ENCODE measurements around the gene PIK3CG.

PIK3CG gene

GRCh38 chr7:106853250-106853908 is 11.7 kb upstream of the PIK3CG start (continued):
- TF ChIP-seq ZNF266 (tag by site-specific recombination; IDR thresholded peaks at IDR 0.05; ENCODE audit: low read depth) (no peak), PRDM6 (tag by site-specific recombination; IDR thresholded peaks at IDR 0.05) (no peak), ZBTB6 (tag by site-specific recombination; IDR thresholded peaks at IDR 0.05) (no peak), PBX3 (CRISPR knock-in tag; IDR thresholded peaks at IDR 0.05) (no peak), ZFP3 (tag by site-specific recombination; IDR thresholded peaks at IDR 0.05; ENCODE audit: low read depth) (no peak), BCL11B (tag by site-specific recombination; IDR thresholded peaks at IDR 0.05; ENCODE audit: low read depth) (no peak), ZNF223 (tag by site-specific recombination; IDR thresholded peaks at IDR 0.05) (no peak)

- ChIA-PET CTCF (no interaction called here), POLR2A (no interaction called here)
- no peak overlapping the region for H3K27ac ChIP-seq (ENCODE audit: extremely low read depth, low read depth, low read length)
- no peaks in the 10 kb centered on the region for H3K36me3 ChIP-seq (ENCODE audit: control insufficient read depth in 2 of 2, insufficient read depth in 1 of 2, low read length in 2 of 2)
- no peaks in the 10 kb centered on the region for H3K4me1 ChIP-seq (ENCODE audit: control insufficient read depth, insufficient read depth, low read length)
- TF ChIP-seq SALL2 (tag by site-specific recombination; IDR thresholded peaks at IDR 0.05; ENCODE audit: borderline replicate concordance) (no peak), ZNF610 (tag by site-specific recombination; IDR thresholded peaks at IDR 0.05; ENCODE audit: borderline replicate concordance) (no peak), ZNF701 (tag by site-specific recombination; IDR thresholded peaks at IDR 0.05) (no peak), ZFHX2 (tag by site-specific recombination; conservative IDR thresholded peaks at IDR 0.05) (no peak), ZBTB17 (tag by site-specific recombination; IDR thresholded peaks at IDR 0.05) (no peak), MYNN (tag by site-specific recombination; IDR thresholded peaks at IDR 0.05; ENCODE audit: borderline replicate concordance) (no peak), PBX3 (CRISPR knock-in tag; IDR thresholded peaks at IDR 0.05) (no peak), HIC1 (tag by site-specific recombination; IDR thresholded peaks at IDR 0.05) (no peak), ZNF23 (tag by site-specific recombination; IDR thresholded peaks at IDR 0.05; ENCODE audit: borderline replicate concordance) (no peak), ZNF341 (tag by site-specific recombination; IDR thresholded peaks at IDR 0.05; ENCODE audit: low read depth) (no peak), FEZF1 (tag by site-specific recombination; IDR thresholded peaks at IDR 0.05) (no peak), SETDB1 (IDR thresholded peaks at IDR 0.05; ENCODE audit: insufficient read length, low read length) (no peak), ZNF132 (tag by site-specific recombination; IDR thresholded peaks at IDR 0.05; ENCODE audit: borderline replicate concordance) (no peak), ZNF24 (tag by site-specific recombination; IDR thresholded peaks at IDR 0.05) (no peak), ZSCAN16 (tag by site-specific recombination; IDR thresholded peaks at IDR 0.05) (no peak), ZNF600 (tag by site-specific recombination; IDR thresholded peaks at IDR 0.05) (no peak)
- TF ChIP-seq, protein P1, sequence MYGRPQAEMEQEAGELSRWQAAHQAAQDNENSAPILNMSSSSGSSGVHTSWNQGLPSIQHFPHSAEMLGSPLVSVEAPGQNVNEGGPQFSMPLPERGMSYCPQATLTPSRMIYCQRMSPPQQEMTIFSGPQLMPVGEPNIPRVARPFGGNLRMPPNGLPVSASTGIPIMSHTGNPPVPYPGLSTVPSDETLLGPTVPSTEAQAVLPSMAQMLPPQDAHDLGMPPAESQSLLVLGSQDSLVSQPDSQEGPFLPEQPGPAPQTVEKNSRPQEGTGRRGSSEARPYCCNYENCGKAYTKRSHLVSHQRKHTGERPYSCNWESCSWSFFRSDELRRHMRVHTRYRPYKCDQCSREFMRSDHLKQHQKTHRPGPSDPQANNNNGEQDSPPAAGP (tag by site-specific recombination; IDR thresholded peaks at IDR 0.05) = no peak
- H3K9me3 ChIP-seq (ENCODE audit: control insufficient read depth, insufficient read depth, low read depth, low read length) = no peaks in the 10 kb centered on the region
- H3K4me3 ChIP-seq (ENCODE audit: low read depth, low read length) = no peak overlapping the region
These were observed 9.4 kb upstream of the PIK3CG start for GRCh38 chr7:106855540-106856132.
